Inflammatory macrophage treated with lipopolysaccharide for 1 hour (primary cell): Measurements from ENCODE around the gene OPRD1.

Experiments
- DNase-seq, 2 donors: peaks; one replicate each; pipeline ENCODE4 v3.0.0-alpha.2; 2020 to 2022

OPRD1 gene

GRCh38 chr1:28914228-28915030, 102.5 kb downstream of the OPRD1 start, which contains the start of gene EPB41:
TSS of gene EPB41 (plus strand) at chr1:28914569. CDS start at chr1:28987438, 72,869 bp downstream.
- DNase-seq = peak; percentile 67 to 75

DNA sequence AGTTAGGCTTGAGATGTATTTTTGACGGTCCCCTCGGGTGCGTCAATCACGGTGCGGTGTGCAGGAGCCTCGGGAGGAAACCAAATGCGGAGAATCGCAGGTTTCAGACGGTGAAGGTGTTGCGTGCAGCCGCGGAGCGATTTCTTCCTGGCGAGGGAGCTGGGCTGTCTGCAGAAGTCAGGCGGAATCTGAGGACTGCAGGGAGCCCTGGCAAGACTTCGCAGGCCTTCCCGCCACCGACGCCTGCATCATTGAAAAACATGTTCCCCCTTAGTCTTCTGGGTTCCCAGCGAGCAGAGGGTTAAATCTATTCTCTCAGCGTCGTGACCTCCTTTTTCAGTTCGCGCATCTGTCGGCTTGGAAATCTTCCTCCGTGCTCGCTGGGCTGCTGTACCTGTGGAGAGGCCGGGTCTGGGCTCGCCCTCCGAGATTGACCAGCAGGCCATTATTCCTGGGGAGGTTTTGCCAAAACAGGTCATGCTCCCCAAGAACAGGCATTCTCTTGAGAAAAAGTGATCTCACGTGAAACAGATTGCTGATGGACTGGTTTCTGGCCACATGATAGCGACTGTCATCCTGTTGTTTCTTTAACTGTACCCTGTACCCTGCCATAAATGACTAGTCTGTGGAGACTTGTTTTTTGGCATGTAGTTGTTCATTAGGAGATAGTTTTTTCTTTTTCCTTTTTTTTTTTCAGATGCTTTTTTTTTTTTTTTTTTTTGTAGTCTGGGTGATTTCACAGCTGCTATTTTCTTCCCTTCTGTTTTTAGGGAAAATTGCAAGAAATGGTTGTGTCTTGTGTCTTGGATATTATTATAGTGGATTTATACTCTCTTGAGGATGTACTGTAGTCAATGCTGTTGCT, 103.3 kb downstream of the OPRD1 start:
- no peak for DNase-seq

DNA sequence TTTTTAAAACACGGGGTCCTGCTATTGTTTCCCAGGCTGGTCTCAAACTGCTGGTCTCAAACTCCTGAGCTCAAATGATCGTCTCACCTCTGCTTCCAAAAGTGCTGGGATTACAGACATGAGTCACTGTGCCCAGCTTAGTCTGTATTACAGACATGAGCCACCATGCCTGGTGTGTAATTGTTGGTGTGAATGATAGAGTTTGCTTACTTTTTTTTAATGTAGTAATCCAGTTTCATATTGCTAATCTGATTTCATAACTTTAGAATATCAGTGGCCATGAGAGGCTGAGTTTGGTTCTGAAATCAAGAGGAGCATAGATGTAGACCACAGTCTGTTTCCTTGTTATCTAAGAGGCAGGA, 105.8 kb downstream of the OPRD1 start:
- DNase-seq = no peak
